NCI-H510A (cell line): ENCODE data around the gene ATRN.
"Not testable (repeated sequence)": the region's sequence is repeated elsewhere in the genome, so short reads cannot be mapped to it uniquely, and the experiment has no call there.

Source experiments
- DNase-seq: peaks from one replicate; lab custom pipeline; 2025; lab: John Stamatoyannopoulos, UW

Gene ATRN

DNA sequence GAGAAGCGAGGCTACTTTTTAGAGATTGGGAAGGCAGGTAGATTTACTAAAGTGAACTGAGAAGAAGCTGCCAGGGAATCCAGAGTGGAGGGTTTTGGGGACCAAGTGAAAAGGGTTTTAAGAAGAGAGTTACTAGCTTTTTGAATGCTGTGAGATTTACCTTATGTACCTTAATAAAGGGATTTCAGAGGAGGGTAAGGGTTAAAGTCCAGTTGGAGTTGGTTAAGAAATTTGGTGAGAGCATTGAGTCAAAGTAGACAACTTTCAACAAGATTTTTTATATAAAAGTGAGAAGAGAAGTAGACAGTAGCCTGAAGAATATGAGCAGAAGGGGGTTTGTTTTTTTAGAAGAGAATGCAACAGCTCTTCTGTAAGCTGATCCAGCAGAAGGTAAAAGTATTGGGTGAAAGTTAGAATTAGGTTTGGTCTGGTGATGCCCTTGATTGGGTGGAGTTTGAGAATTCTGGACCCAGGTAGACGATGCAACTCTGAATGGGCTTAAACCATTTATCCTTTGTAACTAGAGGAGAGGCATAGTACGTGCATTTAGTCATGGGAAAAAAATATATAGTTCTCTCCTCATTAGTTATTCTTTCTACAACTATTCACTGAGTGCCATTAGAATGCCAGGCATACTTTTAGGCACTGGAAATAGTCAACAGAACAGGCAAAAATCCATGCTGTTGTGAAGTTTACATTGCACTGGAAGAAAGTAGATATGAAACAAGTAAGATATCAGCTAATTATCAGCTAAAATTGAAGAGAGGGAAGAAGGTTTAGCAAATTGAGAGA lies 44.8 kb downstream of the ATRN start:
- no peak for DNase-seq

- no peak for DNase-seq
Measured at GRCh38 chr20:3521852-3522740, 51.3 kb downstream of the ATRN start.

GRCh38 chr20:3524696-3525095 lies 53.9 kb downstream of the ATRN start:
- DNase-seq: not testable (repeated sequence)

- no peak for DNase-seq
Measured at GRCh38 chr20:3532089-3532615, 61.3 kb downstream of the ATRN start.

DNA sequence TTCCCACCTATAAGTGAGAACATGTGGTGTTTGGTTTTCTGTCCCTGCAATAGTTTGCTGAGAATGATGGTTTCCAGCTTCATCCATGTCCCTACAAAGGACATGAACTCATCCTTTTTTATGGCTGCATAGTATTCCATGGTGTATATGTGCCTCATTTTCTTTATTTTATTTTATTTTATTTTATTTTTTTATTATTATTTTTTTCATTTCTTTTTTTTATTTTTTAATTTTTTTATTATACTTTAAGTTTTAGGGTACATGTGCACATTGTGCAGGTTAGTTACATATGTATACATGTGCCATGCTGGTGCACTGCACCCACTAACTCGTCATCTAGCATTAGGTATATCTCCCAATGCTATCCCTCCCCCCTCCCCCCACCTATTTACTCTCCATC lies 66.9 kb downstream of the ATRN start:
- DNase-seq: not testable (repeated sequence)

DNA sequence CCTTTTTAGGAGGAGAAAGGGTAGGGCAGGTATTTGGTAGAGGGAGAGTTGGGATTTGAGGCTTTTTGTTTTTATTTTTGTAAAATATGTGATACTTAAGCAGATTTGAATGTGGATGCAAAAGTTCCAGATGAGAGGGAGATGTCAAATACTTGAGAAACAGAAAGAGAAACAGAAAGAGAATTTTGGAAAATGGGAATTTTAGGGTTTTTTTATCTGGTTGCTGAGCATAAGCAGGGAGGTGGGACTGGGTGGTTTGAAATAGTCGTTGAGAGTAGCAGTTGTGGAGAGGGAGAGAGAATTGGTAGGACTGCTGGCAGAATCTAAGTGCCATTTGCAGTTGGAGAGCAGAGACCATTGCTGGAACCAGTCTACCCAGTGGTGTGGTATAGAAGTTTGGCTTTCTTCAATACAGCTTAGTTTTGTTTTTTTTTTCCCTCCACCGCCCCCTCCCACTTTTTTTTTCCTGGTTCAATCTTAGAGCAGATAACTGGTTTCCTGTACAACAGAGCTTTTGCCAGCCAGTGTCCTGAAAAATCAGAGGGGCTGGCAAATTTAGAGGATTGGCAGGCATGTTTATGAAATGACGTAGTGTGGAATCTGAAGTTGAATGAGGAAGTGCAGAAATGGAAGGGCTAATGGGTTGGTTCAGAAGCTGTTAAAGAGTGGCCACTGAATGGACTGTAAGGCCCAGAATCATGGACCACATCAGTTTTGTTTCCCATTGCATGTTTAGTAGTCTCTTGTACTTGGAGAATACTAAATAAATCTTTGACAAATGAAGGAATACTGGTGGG lies 68.7 kb downstream of the ATRN start:
- DNase-seq: no peak

DNA sequence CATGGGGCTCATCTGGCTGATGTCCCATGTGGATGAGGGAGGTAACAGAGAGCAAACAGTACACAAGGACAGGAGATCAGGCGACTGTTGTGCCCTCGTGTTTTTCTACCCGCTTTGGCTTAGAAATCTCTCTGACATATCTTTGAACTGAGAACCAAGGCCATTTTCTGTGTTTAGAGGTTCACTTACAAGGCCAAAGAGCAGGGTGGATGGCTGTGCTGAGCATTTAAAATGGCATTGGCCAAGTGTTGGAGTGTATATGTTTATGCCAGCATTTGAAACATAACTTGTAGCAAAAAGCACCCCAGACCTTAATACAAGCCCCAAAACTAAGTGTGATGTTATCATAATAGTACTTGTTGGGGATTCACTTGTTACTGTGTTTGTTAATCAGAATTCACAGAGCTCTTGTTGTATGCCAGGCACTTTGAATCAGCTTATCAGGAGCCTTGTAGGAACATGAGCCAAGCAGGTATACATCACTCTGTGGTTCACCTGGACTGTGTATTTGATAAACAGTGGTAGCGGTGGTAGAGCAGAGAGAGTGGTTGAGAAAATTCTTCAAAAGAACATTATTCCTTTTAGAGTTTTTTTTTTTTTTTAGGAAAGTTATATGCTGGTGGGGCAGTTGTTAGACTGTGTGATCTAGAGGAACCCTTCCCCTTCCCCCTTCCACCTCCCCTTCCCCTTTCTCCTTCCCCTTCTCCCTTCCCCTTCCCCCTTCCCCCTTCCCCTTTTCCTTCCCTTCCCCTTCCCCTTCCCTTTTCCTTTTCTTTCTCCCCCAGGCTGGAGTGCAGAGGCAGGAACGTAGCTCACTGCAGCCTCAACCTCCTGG lies 71.3 kb downstream of the ATRN start:
- DNase-seq: no peak

GRCh38 chr20:3543901-3544507 lies 73.2 kb downstream of the ATRN start:
- no peak for DNase-seq

DNA sequence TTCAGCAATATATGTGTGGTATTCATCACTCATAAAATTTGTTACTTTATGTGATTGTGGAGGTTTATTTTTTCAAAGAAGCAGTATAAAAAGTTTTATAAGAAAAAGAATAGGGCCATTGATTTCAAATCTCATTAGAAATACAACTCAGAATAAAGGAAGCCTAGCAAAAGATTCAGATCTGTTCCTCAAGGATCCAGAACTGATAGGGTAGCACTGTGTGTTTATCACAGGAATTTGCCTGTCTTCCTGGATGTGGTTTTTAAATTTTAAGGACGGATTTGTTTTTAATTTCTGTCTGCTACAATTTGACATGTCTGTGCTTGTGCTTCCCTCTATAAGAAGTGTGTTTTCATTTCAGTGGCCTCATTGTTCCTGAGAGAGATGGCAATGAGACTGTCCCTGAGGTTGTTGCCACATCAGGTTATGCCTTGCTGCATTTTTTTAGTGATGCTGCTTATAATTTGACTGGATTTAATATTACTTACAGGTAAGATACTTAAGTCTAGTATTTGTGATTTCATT lies 74.6 kb downstream of the ATRN start:
- DNase-seq: no peak

GRCh38 chr20:3547906-3548305 lies 77.1 kb downstream of the ATRN start:
- no peak for DNase-seq

GRCh38 chr20:3550837-3551236 lies 80.0 kb downstream of the ATRN start:
- no peak for DNase-seq

DNA sequence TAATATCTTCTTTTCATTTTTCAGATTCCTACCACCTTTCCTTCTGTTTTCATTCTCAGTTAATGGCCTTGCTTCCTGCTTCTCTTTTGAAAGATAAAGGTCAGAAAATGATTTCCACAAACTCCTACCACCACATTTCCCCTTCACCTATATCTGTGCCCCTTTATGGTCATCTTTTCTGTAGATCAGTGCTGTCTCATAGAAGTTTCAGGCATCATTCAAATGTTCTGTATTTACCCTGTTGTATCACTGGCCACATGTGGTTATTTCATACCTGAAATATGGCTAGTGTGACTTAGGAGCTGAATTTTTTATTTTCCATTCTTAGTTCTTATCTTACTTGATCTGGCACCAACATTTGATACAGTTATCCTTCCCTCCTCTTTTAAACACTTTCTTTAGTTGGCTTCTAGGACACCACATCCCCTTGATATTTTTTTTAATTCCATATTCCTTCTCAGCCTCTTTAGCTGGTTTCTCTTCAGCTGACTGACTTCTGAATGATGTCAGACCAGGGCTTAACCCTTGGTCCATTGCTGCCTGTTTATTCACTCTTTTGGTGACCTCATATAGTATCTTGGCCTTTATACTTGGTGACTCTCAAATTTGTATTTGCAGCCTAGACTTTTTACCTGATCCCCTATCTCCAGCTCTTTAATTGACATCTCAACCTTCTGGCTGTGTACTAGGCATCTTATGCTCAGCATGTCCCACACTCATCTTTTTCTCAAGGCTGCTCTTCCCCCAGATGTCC lies 81.0 kb downstream of the ATRN start:
- no peak for DNase-seq

DNA sequence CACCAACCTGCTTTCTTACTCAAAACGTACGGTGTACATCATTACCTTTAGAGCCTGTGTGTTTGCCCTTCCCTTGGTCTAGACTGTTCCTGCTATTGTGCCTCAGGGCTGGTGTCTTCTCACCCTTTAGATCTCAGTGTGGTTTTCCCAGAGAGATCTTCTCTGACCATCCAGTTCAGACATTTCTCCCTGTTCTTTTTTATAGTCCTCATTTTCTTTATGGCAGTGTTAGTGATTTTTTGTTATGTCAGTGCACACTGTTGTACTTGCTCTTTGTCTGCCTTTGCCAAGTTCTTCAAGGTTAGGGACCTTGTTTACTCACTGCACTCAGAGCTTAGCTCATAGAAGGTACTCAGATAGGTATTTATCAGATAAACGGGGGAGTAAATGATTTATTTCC lies 82.8 kb downstream of the ATRN start:
- DNase-seq: no peak

GRCh38 chr20:3557237-3557785 lies 86.5 kb downstream of the ATRN start:
- no peak for DNase-seq

DNA sequence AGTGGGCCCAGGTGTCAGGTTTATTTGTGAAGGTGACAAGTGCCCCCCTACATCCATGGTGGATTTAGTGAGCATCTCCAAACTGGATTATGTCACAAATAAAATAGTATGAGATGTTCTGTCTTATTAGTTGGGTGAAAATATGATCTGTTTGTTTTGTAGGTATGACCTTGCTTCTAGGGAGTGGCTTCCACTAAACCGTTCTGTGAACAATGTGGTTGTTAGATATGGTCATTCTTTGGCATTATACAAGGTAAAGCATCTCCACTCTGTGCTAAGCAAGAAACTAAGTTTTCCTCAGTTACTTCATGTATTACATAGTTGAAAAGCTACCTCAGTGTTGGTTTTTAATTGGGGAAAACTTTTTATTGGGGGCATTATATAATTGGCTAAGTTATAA lies 88.4 kb downstream of the ATRN start:
- DNase-seq: no peak

DNA sequence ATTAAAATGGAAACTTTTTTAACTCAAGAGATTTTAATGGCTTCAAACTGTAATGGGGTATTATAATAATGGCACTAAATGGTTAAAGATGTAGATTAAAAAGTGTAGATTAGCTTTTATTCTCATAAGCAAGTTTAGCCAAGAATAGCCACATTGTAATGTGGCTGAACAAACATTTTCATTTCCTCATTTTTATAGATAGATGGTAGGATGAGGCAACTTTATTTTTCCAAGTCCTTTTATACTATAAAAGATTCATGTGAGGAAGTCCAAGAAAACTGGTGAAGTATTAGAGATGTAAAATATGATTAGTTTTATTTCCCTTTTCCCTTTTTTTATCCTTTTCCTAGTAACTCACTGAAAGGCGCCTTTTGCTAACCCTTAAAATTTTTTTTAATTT lies 88.8 kb downstream of the ATRN start:
- no peak for DNase-seq

DNA sequence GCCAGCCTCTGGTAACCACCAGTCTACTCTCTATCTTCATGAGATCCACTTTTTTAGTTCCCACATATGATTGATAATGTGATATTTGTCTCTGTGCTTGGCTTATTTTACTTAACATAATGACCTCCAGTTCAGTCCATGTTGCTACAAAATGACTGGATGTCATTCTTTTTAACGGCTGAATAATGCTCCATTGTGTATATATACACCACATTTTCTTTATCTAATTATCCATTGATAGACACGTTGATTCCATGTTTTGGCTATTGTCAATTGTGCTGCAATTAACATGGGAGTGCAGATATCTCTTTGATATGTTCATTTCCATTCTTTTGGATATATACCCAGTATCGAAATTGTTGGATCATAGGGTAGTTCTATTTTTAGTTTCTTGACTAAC lies 89.3 kb downstream of the ATRN start:
- no peak for DNase-seq

- DNase-seq: no peak
Measured at GRCh38 chr20:3560578-3560977, 89.8 kb downstream of the ATRN start.

- no peak for DNase-seq
Measured at GRCh38 chr20:3563133-3563532, 92.3 kb downstream of the ATRN start.
